HL-60 (cell line): Measurements from ENCODE around the gene RABGAP1L.

Experiments used
- GABPA ChIP-seq: IDR thresholded peaks from 2 replicates; pipeline ENCODE4 v1.6.1; 2012; ENCODE audit warnings: low read depth
- TF ChIP-seq, protein P1 (sequence below): IDR thresholded peaks from one replicate; pipeline ENCODE4 v1.5.1; 2011; ENCODE audit warnings: low read length, control low read depth, inconsistent platforms; ENCODE audit not compliant: insufficient read depth

DNA sequence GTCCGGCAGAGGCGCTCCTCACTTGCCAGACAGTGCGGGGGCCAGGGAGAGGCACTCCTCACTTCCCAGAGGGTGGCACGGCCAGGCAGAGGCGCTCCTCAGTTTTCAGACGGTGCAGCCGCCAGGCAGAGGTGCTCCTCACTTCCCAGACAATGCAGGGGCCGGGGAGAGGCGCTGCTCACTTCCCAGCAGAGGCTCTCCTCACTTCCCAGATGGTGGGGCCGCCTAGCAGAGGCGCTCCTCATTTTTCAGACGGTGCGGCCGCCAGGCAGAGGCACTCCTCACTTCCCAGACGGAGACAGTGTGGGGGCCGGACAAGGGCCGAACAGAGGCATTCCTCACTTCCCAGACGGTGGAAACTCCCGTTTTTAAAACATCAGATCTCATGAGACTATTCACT, 602.0 kb downstream of the RABGAP1L start:
- TF ChIP-seq, protein P1, sequence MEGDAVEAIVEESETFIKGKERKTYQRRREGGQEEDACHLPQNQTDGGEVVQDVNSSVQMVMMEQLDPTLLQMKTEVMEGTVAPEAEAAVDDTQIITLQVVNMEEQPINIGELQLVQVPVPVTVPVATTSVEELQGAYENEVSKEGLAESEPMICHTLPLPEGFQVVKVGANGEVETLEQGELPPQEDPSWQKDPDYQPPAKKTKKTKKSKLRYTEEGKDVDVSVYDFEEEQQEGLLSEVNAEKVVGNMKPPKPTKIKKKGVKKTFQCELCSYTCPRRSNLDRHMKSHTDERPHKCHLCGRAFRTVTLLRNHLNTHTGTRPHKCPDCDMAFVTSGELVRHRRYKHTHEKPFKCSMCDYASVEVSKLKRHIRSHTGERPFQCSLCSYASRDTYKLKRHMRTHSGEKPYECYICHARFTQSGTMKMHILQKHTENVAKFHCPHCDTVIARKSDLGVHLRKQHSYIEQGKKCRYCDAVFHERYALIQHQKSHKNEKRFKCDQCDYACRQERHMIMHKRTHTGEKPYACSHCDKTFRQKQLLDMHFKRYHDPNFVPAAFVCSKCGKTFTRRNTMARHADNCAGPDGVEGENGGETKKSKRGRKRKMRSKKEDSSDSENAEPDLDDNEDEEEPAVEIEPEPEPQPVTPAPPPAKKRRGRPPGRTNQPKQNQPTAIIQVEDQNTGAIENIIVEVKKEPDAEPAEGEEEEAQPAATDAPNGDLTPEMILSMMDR = no peak
- no peak for TF ChIP-seq GABPA
